Vagina (tissue), 2 donors: ENCODE results near the gene COL6A3. TPM values are rescaled to one million over a fixed set of nuclear protein-coding genes. Genes with fewer than 3 reads are reported as not detected.
A peak's percentile ranks its signal among the peaks of the same experiment; 100 is the strongest.

Experiments used
- DNase-seq, 2 donors: peaks; one replicate each; pipeline ENCODE4 v3.0.0-alpha.2; 2017; ENCODE audit errors: extremely low spot score in 2 of 2
- H3K27ac ChIP-seq: fragments of 200-600 bp; sonication (generic); one replicate; pipeline ENCODE4 v1.5.1; 2019
- H3K27me3 ChIP-seq: fragments of 200-600 bp; sonication (generic); one replicate; pipeline ENCODE4 v1.5.1; 2019
- H3K36me3 ChIP-seq, 2 donors: fragments of 200-600 bp; sonication (generic); one replicate each; pipeline ENCODE4 v1.5.1; 2017 to 2019
- H3K4me1 ChIP-seq: fragments of 200-600 bp; sonication (generic); one replicate; pipeline ENCODE4 v1.5.1; 2019
- H3K4me3 ChIP-seq, 2 donors: fragments of 200-600 bp; sonication (generic); 1 replicate in 1 of 2; 2 replicates in 1 of 2; pipeline ENCODE4 v1.5.1; 2016 to 2019
- H3K9me3 ChIP-seq: fragments of 200-600 bp; sonication (generic); one replicate; pipeline ENCODE4 v1.5.1; 2019
- CTCF ChIP-seq, 3 experiments: fragments of 450-650 bp in 2 of 3; fragments of 200-600 bp in 1 of 3; sonication (generic) in 1 of 3; IDR thresholded peaks; one replicate each; pipeline ENCODE4 v1.5.1; 2017 to 2019; ENCODE audit warnings: antibody characterized with exemption in 3 of 3, mild to moderate bottlenecking in 2 of 3, moderate library complexity in 2 of 3
- POLR2A ChIP-seq, 2 donors: fragments of 450-650 bp; IDR thresholded peaks; one replicate each; pipeline ENCODE4 v1.6.1; 2017; ENCODE audit warnings: antibody characterized with exemption in 2 of 2, mild to moderate bottlenecking in 2 of 2, moderate library complexity in 2 of 2
- POLR2AphosphoS5 ChIP-seq, 2 donors: sonication (generic); formaldehyde crosslinking; IDR thresholded peaks; one replicate each; pipeline ENCODE4 v1.9.0; 2017; ENCODE audit warnings: antibody characterized with exemption in 2 of 2, mild to moderate bottlenecking in 2 of 2, low read depth in 1 of 2; ENCODE audit not compliant: insufficient read depth in 1 of 2
- intact Hi-C: fragments of 100-400 bp; cut with DNase I; formaldehyde crosslinking; loops from one replicate; pipeline ENCODE4 v1.15.1; 2023
- total RNA-seq: library from RNA; depleted of rRNA; stranded (reverse); fragments of >200 nt; gene quantifications from one replicate; pipeline ENCODE4 v1.2.3, GENCODE V29; 2016

Gene COL6A3, protein sequence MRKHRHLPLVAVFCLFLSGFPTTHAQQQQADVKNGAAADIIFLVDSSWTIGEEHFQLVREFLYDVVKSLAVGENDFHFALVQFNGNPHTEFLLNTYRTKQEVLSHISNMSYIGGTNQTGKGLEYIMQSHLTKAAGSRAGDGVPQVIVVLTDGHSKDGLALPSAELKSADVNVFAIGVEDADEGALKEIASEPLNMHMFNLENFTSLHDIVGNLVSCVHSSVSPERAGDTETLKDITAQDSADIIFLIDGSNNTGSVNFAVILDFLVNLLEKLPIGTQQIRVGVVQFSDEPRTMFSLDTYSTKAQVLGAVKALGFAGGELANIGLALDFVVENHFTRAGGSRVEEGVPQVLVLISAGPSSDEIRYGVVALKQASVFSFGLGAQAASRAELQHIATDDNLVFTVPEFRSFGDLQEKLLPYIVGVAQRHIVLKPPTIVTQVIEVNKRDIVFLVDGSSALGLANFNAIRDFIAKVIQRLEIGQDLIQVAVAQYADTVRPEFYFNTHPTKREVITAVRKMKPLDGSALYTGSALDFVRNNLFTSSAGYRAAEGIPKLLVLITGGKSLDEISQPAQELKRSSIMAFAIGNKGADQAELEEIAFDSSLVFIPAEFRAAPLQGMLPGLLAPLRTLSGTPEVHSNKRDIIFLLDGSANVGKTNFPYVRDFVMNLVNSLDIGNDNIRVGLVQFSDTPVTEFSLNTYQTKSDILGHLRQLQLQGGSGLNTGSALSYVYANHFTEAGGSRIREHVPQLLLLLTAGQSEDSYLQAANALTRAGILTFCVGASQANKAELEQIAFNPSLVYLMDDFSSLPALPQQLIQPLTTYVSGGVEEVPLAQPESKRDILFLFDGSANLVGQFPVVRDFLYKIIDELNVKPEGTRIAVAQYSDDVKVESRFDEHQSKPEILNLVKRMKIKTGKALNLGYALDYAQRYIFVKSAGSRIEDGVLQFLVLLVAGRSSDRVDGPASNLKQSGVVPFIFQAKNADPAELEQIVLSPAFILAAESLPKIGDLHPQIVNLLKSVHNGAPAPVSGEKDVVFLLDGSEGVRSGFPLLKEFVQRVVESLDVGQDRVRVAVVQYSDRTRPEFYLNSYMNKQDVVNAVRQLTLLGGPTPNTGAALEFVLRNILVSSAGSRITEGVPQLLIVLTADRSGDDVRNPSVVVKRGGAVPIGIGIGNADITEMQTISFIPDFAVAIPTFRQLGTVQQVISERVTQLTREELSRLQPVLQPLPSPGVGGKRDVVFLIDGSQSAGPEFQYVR (N-terminal part only)
- total RNA-seq: 315 TPM

GRCh38 chr2:237413777-237414661, at the start of gene COL6A3:
Gene COL6A3, minus strand, starts transcription at chr2:237414164. Its CDS starts 17,347 bp downstream, at chr2:237396817.
- H3K27ac ChIP-seq: peak within 1 kb of the TSS; percentile 98
- H3K36me3 ChIP-seq: no peaks in the 10 kb centered on the region
- DNase-seq: peak in 1 of 2 donors; percentile 97
- peaks cover 7% of the 10 kb centered on the region for H3K4me1 ChIP-seq
- H3K9me3 ChIP-seq: no peaks in the 10 kb centered on the region
- intact Hi-C loops: loop anchor here (2.0 to 5.0 kb wide), 3 partner anchors 58 to 257 kb away; no protein-coding TSS in a partner anchor
- H3K4me3 ChIP-seq: peak within 1 kb of the TSS; percentile 65 to 71
- no peaks in the 10 kb centered on the region for H3K27me3 ChIP-seq
- TF ChIP-seq POLR2AphosphoS5 (IDR thresholded peaks at IDR 0.05; ENCODE audit: insufficient read depth in 1 of 2, low read depth in 1 of 2) (no peak), POLR2A (IDR thresholded peaks at IDR 0.05) (peak in 1 of 2 donors; percentile 78)

DNA sequence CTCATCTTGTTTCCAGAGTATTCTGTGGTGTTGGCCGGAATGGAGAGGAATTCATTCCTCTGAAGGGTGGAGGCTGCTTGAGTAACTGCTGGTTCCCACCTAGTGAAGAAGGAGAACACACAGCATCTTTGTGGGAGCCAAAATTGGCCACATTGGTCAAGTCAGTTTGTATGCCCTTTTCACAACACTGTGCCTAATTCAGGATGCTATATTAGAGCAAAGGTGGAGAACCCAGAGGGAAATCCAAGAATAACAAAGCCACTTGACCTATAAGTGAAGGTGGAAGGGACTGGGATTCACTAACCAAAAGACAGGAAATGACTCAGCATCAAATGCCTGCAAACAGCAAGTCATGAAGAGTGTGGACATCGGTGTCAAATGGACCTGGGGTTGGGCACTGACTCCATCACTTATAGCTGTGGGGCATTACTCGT, 45.8 kb upstream of the COL6A3 start:
- DNase-seq: no peak
- H3K36me3 ChIP-seq: no peaks in the 10 kb centered on the region
- H3K27ac ChIP-seq: no peak overlapping the region
- H3K4me1 ChIP-seq: no peaks in the 10 kb centered on the region
- intact Hi-C loops: no loop called here
- no peak for TF ChIP-seq POLR2A (IDR thresholded peaks at IDR 0.05)
- no peak overlapping the region for H3K4me3 ChIP-seq
- no peaks in the 10 kb centered on the region for H3K27me3 ChIP-seq
- H3K9me3 ChIP-seq: no peaks in the 10 kb centered on the region

DNA sequence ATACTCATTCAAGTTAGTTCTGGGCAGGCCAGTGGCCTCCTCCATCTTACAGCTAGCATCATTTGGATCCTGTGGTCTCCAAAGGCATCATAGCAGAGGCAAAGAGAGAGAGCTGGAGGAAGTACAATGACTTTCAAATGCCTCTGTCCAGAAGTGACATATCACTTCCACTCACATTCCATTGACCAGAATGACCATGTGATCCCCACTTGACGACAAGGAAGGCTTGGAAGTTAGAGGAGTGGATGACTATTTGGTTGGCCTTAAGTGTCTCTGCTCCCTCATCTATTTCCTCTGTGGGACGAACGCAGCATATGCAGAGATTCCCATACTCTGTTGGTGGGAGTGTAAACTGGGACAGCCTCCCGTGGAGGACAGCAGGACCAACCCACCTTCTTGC, 45.3 kb upstream of the COL6A3 start:
- peak overlapping the region; percentile 4 for H3K27ac ChIP-seq
- H3K27me3 ChIP-seq: no peaks in the 10 kb centered on the region
- intact Hi-C loops: no loop called here
- no peak for DNase-seq
- no peaks in the 10 kb centered on the region for H3K9me3 ChIP-seq
- H3K4me3 ChIP-seq: no peak overlapping the region
- no peaks in the 10 kb centered on the region for H3K4me1 ChIP-seq
- H3K36me3 ChIP-seq: no peaks in the 10 kb centered on the region
- no peak for TF ChIP-seq CTCF (IDR thresholded peaks at IDR 0.05)
- no peak for TF ChIP-seq POLR2A (IDR thresholded peaks at IDR 0.05)
- TF ChIP-seq POLR2AphosphoS5 (IDR thresholded peaks at IDR 0.05; ENCODE audit: insufficient read depth in 1 of 2, low read depth in 1 of 2): no peak

- Histone ChIP-seq H3K4me1 (no peaks in the 10 kb centered on the region), H3K27me3 (no peaks in the 10 kb centered on the region), H3K9me3 (no peaks in the 10 kb centered on the region), H3K4me3 (no peak overlapping the region), H3K27ac (no peak overlapping the region), H3K36me3 (no peaks in the 10 kb centered on the region)
- intact Hi-C loops: no loop called here
- DNase-seq: no peak
- TF ChIP-seq POLR2AphosphoS5 (IDR thresholded peaks at IDR 0.05; ENCODE audit: insufficient read depth in 1 of 2, low read depth in 1 of 2) (no peak), POLR2A (IDR thresholded peaks at IDR 0.05) (no peak)
Observed at GRCh38 chr2:237458519-237458918, 44.6 kb upstream of the COL6A3 start.

DNA sequence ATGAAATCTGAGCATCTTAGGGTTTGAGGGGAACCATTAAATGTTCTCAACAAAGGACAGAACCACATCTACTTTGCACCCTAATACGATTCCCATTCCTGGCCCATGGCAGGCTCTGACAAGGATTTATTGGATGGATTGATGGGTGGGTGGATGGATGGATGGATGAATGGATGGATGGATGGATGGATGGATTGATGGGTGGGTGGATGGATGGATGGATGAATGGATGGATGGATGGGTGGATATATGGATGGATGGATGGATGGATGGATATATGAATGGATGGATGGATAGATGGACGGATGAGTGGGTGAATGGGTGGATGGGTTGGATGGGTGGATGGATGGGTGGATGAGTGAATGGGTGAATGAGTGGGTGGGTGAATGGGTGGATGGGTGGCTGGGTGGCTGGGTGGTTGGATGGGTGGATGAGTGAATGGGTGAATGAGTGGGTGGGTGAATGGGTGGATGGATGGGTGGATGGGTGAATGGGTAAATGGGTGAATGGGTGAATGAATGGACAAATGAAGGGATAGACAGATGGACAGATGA, 43.5 kb upstream of the COL6A3 start:
- H3K4me3 ChIP-seq: no peak overlapping the region
- no peak for TF ChIP-seq POLR2AphosphoS5 (IDR thresholded peaks at IDR 0.05; ENCODE audit: insufficient read depth in 1 of 2, low read depth in 1 of 2)
- no peak for TF ChIP-seq CTCF (IDR thresholded peaks at IDR 0.05)
- no peak for TF ChIP-seq POLR2A (IDR thresholded peaks at IDR 0.05)
- no peak for DNase-seq
- no peaks in the 10 kb centered on the region for H3K9me3 ChIP-seq
- intact Hi-C loops: no loop called here
- no peaks in the 10 kb centered on the region for H3K4me1 ChIP-seq
- H3K36me3 ChIP-seq: no peaks in the 10 kb centered on the region
- H3K27me3 ChIP-seq: no peaks in the 10 kb centered on the region
- peak overlapping the region; percentile 10 for H3K27ac ChIP-seq
